ENCODE results near the gene KLHL40.

- TF ChIP-seq POLR2AphosphoS5 (IDR thresholded peaks at IDR 0.05; ENCODE audit: borderline replicate concordance, low read depth, low read length): no peak
- TF ChIP-seq EZH2 (IDR thresholded peaks at IDR 0.05): no peak
- no peak for TF ChIP-seq FOXP2 (optimal IDR thresholded peaks at IDR 0.05; ENCODE audit: control extremely low read depth, extremely low read length, insufficient read depth)
Observed at GRCh38 chr3:42694366-42694765, 9.0 kb downstream of the KLHL40 start.
